Activated B cell treated with CpG ODN at 0.5 μM for 24 hours (primary cell): ENCODE measurements around the gene MAP3K2. TPM values are rescaled to one million over a fixed set of nuclear protein-coding genes. Genes with fewer than 3 reads are reported as not detected.
A peak's percentile ranks its signal among the peaks of the same experiment; 100 is the strongest.

Experiments
- ATAC-seq: fragments of 200-7000 bp; cut with Tn5 transposase; one replicate; pipeline ENCODE4 v1.10.0; 2021; ENCODE audit warnings: low read depth, mild to moderate bottlenecking, moderate library complexity
- CTCF ChIA-PET: fragments of 350-600 bp; sonication (Branson Sonifier 250); formaldehyde crosslinking; loops from one replicate; lab custom pipeline; 2021; ENCODE audit warnings: antibody characterized with exemption; lab: Charles Lee
- POLR2A ChIA-PET: fragments of 350-600 bp; sonication (Branson Sonifier 250); formaldehyde crosslinking; loops from one replicate; lab custom pipeline; 2021; ENCODE audit warnings: antibody characterized with exemption; lab: Charles Lee
- DNase-seq: peaks from one replicate; pipeline ENCODE4 v3.0.0; 2022
- H3K27ac Mint-ChIP-seq: one replicate; pipeline ENCODE4 v1.8.0; 2020; ENCODE audit warnings: mixed read lengths
- H3K27me3 Mint-ChIP-seq: one replicate; pipeline ENCODE4 v1.8.0; 2021; ENCODE audit warnings: mixed read lengths
- H3K36me3 Mint-ChIP-seq: one replicate; pipeline ENCODE4 v1.8.0; 2021; ENCODE audit warnings: low read depth, mixed read lengths
- H3K4me1 Mint-ChIP-seq: one replicate; pipeline ENCODE4 v1.8.0; 2021; ENCODE audit warnings: mixed read lengths
- H3K4me3 Mint-ChIP-seq: one replicate; pipeline ENCODE4 v1.8.0; 2020; ENCODE audit warnings: mild to moderate bottlenecking, mixed read lengths
- H3K9me3 Mint-ChIP-seq: one replicate; pipeline ENCODE4 v1.8.0; 2020; ENCODE audit warnings: mixed read lengths
- intact Hi-C: fragments of 100-400 bp; cut with micrococcal nuclease; formaldehyde crosslinking; loops from one replicate; pipeline ENCODE4 v1.15.1; 2024
- total RNA-seq: library from RNA; stranded (reverse); gene quantifications from 2 replicates; pipeline ENCODE4 v1.2.3, GENCODE V29; 2022
- TF ChIP-seq, protein P1 (sequence below): fragments of 200-600 bp; IDR thresholded peaks from one replicate; pipeline ENCODE4 v1.8.0; 2022; ENCODE audit warnings: antibody characterized with exemption, mild to moderate bottlenecking

MAP3K2 gene
- total RNA-seq, 1 donor from 2014 or later: 77.7 TPM

GRCh38 chr2:127320067-127320466 lies 67.7 kb downstream of the MAP3K2 start:
- ChIA-PET CTCF (interaction anchor here (1.3 kb wide), 1 partner anchor 159 kb away, joined by 3 read pairs; no protein-coding TSS in a partner anchor), POLR2A (interaction anchor here (0.7 kb wide), 1 partner anchor 518 kb away, joined by 11 read pairs; no protein-coding TSS in a partner anchor)
- DNase-seq: no peak
- H3K36me3 Mint-ChIP-seq: peaks cover 81% of the 10 kb centered on the region
- H3K4me1 Mint-ChIP-seq: no peaks in the 10 kb centered on the region
- intact Hi-C loops: no loop called here
- no peaks in the 10 kb centered on the region for H3K27me3 Mint-ChIP-seq
- TF ChIP-seq, protein P1, sequence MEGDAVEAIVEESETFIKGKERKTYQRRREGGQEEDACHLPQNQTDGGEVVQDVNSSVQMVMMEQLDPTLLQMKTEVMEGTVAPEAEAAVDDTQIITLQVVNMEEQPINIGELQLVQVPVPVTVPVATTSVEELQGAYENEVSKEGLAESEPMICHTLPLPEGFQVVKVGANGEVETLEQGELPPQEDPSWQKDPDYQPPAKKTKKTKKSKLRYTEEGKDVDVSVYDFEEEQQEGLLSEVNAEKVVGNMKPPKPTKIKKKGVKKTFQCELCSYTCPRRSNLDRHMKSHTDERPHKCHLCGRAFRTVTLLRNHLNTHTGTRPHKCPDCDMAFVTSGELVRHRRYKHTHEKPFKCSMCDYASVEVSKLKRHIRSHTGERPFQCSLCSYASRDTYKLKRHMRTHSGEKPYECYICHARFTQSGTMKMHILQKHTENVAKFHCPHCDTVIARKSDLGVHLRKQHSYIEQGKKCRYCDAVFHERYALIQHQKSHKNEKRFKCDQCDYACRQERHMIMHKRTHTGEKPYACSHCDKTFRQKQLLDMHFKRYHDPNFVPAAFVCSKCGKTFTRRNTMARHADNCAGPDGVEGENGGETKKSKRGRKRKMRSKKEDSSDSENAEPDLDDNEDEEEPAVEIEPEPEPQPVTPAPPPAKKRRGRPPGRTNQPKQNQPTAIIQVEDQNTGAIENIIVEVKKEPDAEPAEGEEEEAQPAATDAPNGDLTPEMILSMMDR: no peak
- H3K9me3 Mint-ChIP-seq: peaks cover 8% of the 10 kb centered on the region
- no peak for ATAC-seq
- H3K27ac Mint-ChIP-seq: no peak overlapping the region
- no peak overlapping the region for H3K4me3 Mint-ChIP-seq

GRCh38 chr2:127314193-127314988 lies 73.4 kb downstream of the MAP3K2 start:
- intact Hi-C loops: loop anchor here (5.0 kb wide), 1 partner anchor 103 kb away; the partner anchor contains the start of gene PROC
- TF ChIP-seq, protein P1: no peak
- H3K4me3 Mint-ChIP-seq: no peak overlapping the region
- H3K27ac Mint-ChIP-seq: peak overlapping the region; percentile 14
- DNase-seq (no peak), ATAC-seq (no peak)
- POLR2A ChIA-PET: interaction anchor here (1.4 kb wide), 1 partner anchor 74 kb away, joined by 4 read pairs; no protein-coding TSS in a partner anchor
- CTCF ChIA-PET: interaction anchor here (3.3 kb wide), 1 partner anchor 165 kb away, joined by 11 read pairs; no protein-coding TSS in a partner anchor
- H3K36me3 Mint-ChIP-seq: peaks cover 89% of the 10 kb centered on the region
- no peaks in the 10 kb centered on the region for H3K27me3 Mint-ChIP-seq
- H3K9me3 Mint-ChIP-seq: no peaks in the 10 kb centered on the region
- H3K4me1 Mint-ChIP-seq: peaks cover 18% of the 10 kb centered on the region

DNA sequence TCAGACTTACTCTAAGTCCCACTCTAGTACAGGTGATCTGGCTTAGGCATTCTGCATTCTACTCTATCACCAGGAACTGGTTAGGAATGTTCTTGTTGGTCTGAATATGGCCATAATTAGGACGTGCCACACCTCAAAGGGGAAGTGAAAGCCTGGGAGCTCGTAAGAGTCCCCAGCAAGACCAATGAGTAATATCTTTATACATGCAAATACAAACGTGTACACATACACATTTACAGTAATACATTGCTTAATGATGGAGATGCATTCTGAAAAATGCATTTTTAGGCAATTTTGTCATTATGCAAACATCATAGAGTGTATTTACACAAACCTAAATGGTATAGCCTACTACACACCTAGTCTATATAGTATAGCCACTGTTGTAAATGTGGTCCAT lies 74.4 kb downstream of the MAP3K2 start:
- CTCF ChIA-PET: interaction anchor here (3.3 kb wide), 1 partner anchor 166 kb away, joined by 11 read pairs; no protein-coding TSS in a partner anchor

DNA sequence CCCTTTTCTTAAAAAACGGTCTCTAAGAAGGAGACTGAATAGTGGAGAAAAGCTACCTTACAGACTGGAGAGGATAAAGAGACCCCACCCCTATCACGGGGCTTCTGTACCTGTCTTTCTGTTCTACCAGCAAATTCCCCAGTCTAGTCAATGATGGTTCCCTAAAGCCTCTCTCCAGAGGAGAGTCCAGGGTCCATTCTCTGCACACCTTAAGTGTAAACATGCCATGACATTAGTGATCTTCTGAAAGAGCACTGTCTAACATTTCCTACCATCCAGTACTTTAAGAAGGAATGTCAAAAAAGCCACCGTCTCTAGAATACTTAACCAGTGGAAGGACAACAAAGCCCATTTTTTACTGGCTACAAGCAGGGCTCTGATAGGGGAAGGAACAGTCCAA lies 76.8 kb downstream of the MAP3K2 start:
- Mint-ChIP-seq H3K4me1 (peaks cover 26% of the 10 kb centered on the region), H3K4me3 (no peak overlapping the region), H3K27ac (no peak overlapping the region), H3K27me3 (no peaks in the 10 kb centered on the region), H3K36me3 (peaks cover 83% of the 10 kb centered on the region), H3K9me3 (no peaks in the 10 kb centered on the region)
- TF ChIP-seq, protein P1: no peak
- ATAC-seq (no peak), DNase-seq (no peak)
- ChIA-PET POLR2A (no interaction called here), CTCF (no interaction called here)
- intact Hi-C loops: loop anchor here (5.0 kb wide), 1 partner anchor 106 kb away; the partner anchor contains the start of gene PROC

More for the DNA sequence above, 74.4 kb downstream of the MAP3K2 start:
- Mint-ChIP-seq H3K9me3 (no peaks in the 10 kb centered on the region), H3K27me3 (no peaks in the 10 kb centered on the region), H3K36me3 (peaks cover 86% of the 10 kb centered on the region), H3K4me3 (no peak overlapping the region), H3K4me1 (peaks cover 18% of the 10 kb centered on the region), H3K27ac (no peak overlapping the region)
- ATAC-seq (peak; percentile 95), DNase-seq (no peak)
- POLR2A ChIA-PET: interaction anchor here (1.4 to 2.3 kb wide), 2 partner anchors 19 to 75 kb away, joined by 4 to 22 read pairs; partner anchors contain the start of gene ERCC3
- TF ChIP-seq, protein P1: no peak
- intact Hi-C loops: loop anchor here (5.0 kb wide), 1 partner anchor 104 kb away; the partner anchor contains the start of gene PROC

GRCh38 chr2:127309468-127309867 lies 78.3 kb downstream of the MAP3K2 start:
- CTCF ChIA-PET: interaction anchor here (1.3 kb wide), 1 partner anchor 170 kb away, joined by 4 read pairs; no protein-coding TSS in a partner anchor
- H3K36me3 Mint-ChIP-seq: peaks cover 78% of the 10 kb centered on the region

More at GRCh38 chr2:127309468-127309867, 78.3 kb downstream of the MAP3K2 start:
- Mint-ChIP-seq H3K27ac (no peak overlapping the region), H3K9me3 (no peaks in the 10 kb centered on the region), H3K27me3 (no peaks in the 10 kb centered on the region), H3K4me1 (peaks cover 27% of the 10 kb centered on the region), H3K4me3 (no peak overlapping the region)
- TF ChIP-seq, protein P1: no peak
- ATAC-seq (no peak), DNase-seq (no peak)
- intact Hi-C loops: no loop called here
- POLR2A ChIA-PET: no interaction called here
